Upper lobe of left lung (tissue), 6 donors: ENCODE measurements around the gene U2AF1L4. TPM values are rescaled to one million over a fixed set of nuclear protein-coding genes. Genes with fewer than 3 reads are reported as not detected.

Source experiments
- ATAC-seq, 2 donors: fragments of 200-7000 bp; cut with Tn5 transposase; one replicate each; pipeline ENCODE4 v1.9.1; 2022; ENCODE audit warnings: mild to moderate bottlenecking in 2 of 2, moderate library complexity in 2 of 2; ENCODE audit not compliant: low FRiP score in 2 of 2
- DNase-seq, 2 donors: peaks; one replicate each; pipeline ENCODE4 v3.0.0-alpha.2; 2019 to 2020
- H3K27ac ChIP-seq, 4 donors: fragments of 200-600 bp; sonication (generic); one replicate each; pipeline ENCODE4 v1.5.1; 2016 to 2019
- H3K27me3 ChIP-seq, 4 donors: fragments of 200-600 bp; sonication (generic); one replicate each; pipeline ENCODE4 v1.5.1; 2017 to 2019
- H3K36me3 ChIP-seq, 4 donors: fragments of 200-600 bp; sonication (generic); one replicate each; pipeline ENCODE4 v1.5.1; 2016 to 2019
- H3K4me1 ChIP-seq, 4 donors: fragments of 200-600 bp; sonication (generic); one replicate each; pipeline ENCODE4 v1.5.1; 2018 to 2019
- H3K4me3 ChIP-seq, 4 donors: fragments of 200-600 bp; sonication (generic); one replicate each; pipeline ENCODE4 v1.5.1; 2017 to 2019; ENCODE audit warnings: mild to moderate bottlenecking in 2 of 4, moderate library complexity in 1 of 4
- H3K9me3 ChIP-seq, 4 donors: fragments of 200-600 bp; sonication (generic); one replicate each; pipeline ENCODE4 v1.5.1; 2018 to 2019
- EP300 ChIP-seq, 4 donors: sonication (generic); formaldehyde crosslinking; IDR thresholded peaks; one replicate each; pipeline ENCODE4 v1.5.1; 2017; ENCODE audit warnings: antibody characterized with exemption in 4 of 4, control low read depth in 2 of 4
- POLR2A ChIP-seq, 4 donors: fragments of 450-650 bp; IDR thresholded peaks; one replicate each; pipeline ENCODE4 v1.5.1; 2016 to 2017; ENCODE audit warnings: antibody characterized with exemption in 4 of 4, mild to moderate bottlenecking in 2 of 4
- POLR2AphosphoS5 ChIP-seq, 2 donors: sonication (generic); formaldehyde crosslinking; IDR thresholded peaks; one replicate each; pipeline ENCODE4 v1.5.1; 2017; ENCODE audit warnings: antibody characterized with exemption in 2 of 2
- WGBS, 2 donors: methylation state at CpG; one replicate each; pipeline ENCODE4 v1.1.5; 2017 to 2018; 5-methylcytosine and 5-hydroxymethylcytosine counted together
- total RNA-seq, 6 donors: library from RNA; depleted of rRNA in 4 of 6; stranded (reverse); fragments of >200 nt in 4 of 6; gene quantifications; one replicate each; pipeline versions ENCODE4 v1.1.0 to v1.2.1, GENCODE V29; 2016 to 2021
- TF ChIP-seq, protein P1 (sequence below), 6 experiments: fragments of 450-650 bp in 4 of 6; fragments of 200-600 bp in 2 of 6; sonication (generic) in 2 of 6; IDR thresholded peaks; one replicate each; pipeline ENCODE4 v1.5.1; 2016 to 2019; ENCODE audit warnings: antibody characterized with exemption in 6 of 6
- donor health status: DM: no; HTN: no; CAD: no; lungs with moderate emphysema.
- donor health status: DM: no; HTN: yes; CAD: no; lungs with severe emphysema.

Gene U2AF1L4
- total RNA-seq, 6 donors from 2014 or later: 8.5 to 157 (median 22.0) TPM

DNA sequence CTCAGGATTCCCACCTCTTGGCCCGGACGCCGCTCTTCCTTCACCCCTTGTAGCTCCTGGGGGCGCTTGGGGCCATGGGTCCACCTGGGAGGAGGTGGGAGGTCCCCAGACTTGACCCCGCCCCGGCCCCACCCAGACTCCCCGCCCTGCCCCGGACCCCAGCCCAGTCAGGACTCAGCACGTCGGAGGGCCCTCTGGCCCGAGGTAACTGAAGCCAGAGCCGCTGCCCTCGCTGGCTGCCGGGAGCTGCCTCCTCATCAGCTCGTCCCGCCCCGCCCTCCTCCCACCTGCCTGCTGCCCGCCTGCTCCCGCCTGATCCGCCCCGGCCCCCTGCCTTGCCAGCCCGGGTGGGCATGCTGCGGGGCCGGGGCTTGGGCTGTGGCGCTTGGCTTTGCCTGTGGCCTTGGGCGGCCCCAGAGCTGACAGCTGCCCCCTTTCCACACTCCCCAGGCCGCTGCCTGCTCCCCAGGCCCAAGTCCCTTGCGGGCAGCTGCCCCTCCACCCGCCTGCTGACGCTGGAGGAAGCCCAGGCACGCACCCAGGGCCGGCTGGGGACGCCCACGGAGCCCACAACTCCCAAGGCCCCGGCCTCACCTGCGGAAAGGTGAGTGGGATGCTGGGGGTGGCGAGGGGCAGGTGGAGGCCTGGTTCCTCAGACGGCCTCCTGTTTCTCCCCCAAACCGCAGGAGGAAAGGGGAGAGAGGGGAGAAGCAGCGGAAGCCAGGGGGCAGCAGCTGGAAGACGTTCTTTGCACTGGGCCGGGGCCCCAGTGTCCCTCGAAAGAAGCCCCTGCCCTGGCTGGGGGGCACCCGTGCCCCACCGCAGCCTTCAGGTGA lies 39.5 kb upstream of the U2AF1L4 start:
- Histone ChIP-seq H3K9me3 (no peaks in the 10 kb centered on the region), H3K36me3 (peaks cover 0 to 40% (median 23%) of the 10 kb centered on the region in 4 donors), H3K27me3 (no peaks in the 10 kb centered on the region), H3K27ac (no peak overlapping the region), H3K4me1 (no peaks in the 10 kb centered on the region), H3K4me3 (no peak overlapping the region)
- TF ChIP-seq POLR2A (IDR thresholded peaks at IDR 0.05) (no peak), EP300 (IDR thresholded peaks at IDR 0.05) (no peak), POLR2AphosphoS5 (IDR thresholded peaks at IDR 0.05) (no peak)
- TF ChIP-seq, protein P1, sequence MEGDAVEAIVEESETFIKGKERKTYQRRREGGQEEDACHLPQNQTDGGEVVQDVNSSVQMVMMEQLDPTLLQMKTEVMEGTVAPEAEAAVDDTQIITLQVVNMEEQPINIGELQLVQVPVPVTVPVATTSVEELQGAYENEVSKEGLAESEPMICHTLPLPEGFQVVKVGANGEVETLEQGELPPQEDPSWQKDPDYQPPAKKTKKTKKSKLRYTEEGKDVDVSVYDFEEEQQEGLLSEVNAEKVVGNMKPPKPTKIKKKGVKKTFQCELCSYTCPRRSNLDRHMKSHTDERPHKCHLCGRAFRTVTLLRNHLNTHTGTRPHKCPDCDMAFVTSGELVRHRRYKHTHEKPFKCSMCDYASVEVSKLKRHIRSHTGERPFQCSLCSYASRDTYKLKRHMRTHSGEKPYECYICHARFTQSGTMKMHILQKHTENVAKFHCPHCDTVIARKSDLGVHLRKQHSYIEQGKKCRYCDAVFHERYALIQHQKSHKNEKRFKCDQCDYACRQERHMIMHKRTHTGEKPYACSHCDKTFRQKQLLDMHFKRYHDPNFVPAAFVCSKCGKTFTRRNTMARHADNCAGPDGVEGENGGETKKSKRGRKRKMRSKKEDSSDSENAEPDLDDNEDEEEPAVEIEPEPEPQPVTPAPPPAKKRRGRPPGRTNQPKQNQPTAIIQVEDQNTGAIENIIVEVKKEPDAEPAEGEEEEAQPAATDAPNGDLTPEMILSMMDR (IDR thresholded peaks at IDR 0.05): no peak
- ATAC-seq (no peak), DNase-seq (peak in 1 of 2 donors; percentile 75)
- 89 to 90% methylated on average over 17 to 18 of the region's 45 CpGs for WGBS, 2 donors

- 88 to 89% methylated on average over 22 to 26 of the region's 28 CpGs for WGBS, 2 donors
Observed at GRCh38 chr19:35783469-35784434, 38.5 kb upstream of the U2AF1L4 start.

DNA sequence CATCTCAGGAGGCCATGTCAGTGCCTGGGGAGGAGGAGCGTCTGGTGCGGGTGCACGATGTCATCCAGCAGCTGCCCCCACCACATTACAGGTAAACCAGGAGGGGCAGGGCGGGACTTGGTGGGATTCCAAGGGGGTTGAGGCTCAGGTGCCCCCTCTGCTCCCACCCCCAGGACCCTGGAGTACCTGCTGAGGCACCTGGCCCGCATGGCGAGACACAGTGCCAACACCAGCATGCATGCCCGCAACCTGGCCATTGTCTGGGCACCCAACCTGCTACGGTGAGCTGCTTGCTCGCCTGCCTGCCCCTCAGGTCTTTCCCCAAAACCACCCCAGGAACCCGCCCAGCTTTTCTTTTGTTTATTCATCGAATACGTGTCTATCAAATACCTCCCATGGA lies 37.4 kb upstream of the U2AF1L4 start:
- no peaks in the 10 kb centered on the region for H3K9me3 ChIP-seq
- peaks cover 0 to 46% (median 26%) of the 10 kb centered on the region in 4 donors for H3K36me3 ChIP-seq
- ATAC-seq (no peak), DNase-seq (peak in 1 of 2 donors; percentile 57)
- no peak for TF ChIP-seq EP300 (IDR thresholded peaks at IDR 0.05)
- TF ChIP-seq, protein P1 (IDR thresholded peaks at IDR 0.05): no peak
- TF ChIP-seq POLR2A (IDR thresholded peaks at IDR 0.05): no peak
- TF ChIP-seq POLR2AphosphoS5 (IDR thresholded peaks at IDR 0.05): no peak
- H3K27me3 ChIP-seq: no peaks in the 10 kb centered on the region
- no peak overlapping the region for H3K4me3 ChIP-seq
- H3K27ac ChIP-seq: no peak overlapping the region
- no peaks in the 10 kb centered on the region for H3K4me1 ChIP-seq
- 90 to 96% methylated on average over 8 to 12 of the region's 12 CpGs for WGBS, 2 donors

More at GRCh38 chr19:35783469-35784434, 38.5 kb upstream of the U2AF1L4 start:
- DNase-seq (peak in 1 of 2 donors; percentile 76), ATAC-seq (no peak)
- H3K27me3 ChIP-seq: no peaks in the 10 kb centered on the region
- H3K27ac ChIP-seq: no peak overlapping the region
- H3K4me3 ChIP-seq: no peak overlapping the region
- no peaks in the 10 kb centered on the region for H3K9me3 ChIP-seq
- no peak for TF ChIP-seq POLR2A (IDR thresholded peaks at IDR 0.05)
- TF ChIP-seq EP300 (IDR thresholded peaks at IDR 0.05): no peak
- TF ChIP-seq POLR2AphosphoS5 (IDR thresholded peaks at IDR 0.05): no peak
- TF ChIP-seq, protein P1 (IDR thresholded peaks at IDR 0.05): no peak
- no peaks in the 10 kb centered on the region for H3K4me1 ChIP-seq
- H3K36me3 ChIP-seq: peaks cover 0 to 44% (median 23%) of the 10 kb centered on the region in 4 donors

DNA sequence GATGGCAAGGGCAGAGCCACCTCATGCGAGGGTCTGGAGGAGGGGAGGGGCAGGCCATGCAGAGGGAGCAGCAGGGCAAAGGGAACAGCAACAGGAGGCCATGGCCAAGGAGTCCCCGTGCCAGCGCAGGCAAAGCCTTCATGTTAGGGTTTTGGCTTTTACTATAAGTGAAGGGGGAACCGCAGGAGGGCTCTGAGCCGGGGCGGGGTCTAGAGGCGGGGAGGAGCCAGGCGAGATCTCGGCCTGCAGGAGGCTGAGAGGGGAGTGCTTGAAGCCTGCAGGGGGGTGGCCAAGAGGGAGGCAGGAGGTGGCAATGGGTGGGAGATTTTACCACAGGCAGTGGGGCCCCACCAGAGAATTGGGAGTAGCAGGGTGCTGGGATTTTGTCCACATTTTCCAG lies 36.4 kb upstream of the U2AF1L4 start:
- Histone ChIP-seq H3K4me3 (no peak overlapping the region), H3K4me1 (peaks cover 0 to 2% (median under 1%) of the 10 kb centered on the region in 4 donors), H3K27ac (no peak overlapping the region), H3K27me3 (no peaks in the 10 kb centered on the region), H3K36me3 (peaks cover 0 to 46% (median 26%) of the 10 kb centered on the region in 4 donors), H3K9me3 (no peaks in the 10 kb centered on the region)
- TF ChIP-seq, protein P1 (IDR thresholded peaks at IDR 0.05): no peak
- peak in 1 of 2 donors; percentile 50 for DNase-seq
- ATAC-seq: no peak
- 87% methylated on average over 9 of the region's 9 CpGs for WGBS, 2 donors
